GM21381 (cell line): ENCODE measurements around the gene VSX1.

Experiments used
- ATAC-seq: cut with Tn5 transposase; IDR thresholded peaks from one replicate; pipeline ENCODE4 v1.9.1; 2021; ENCODE audit warnings: mild to moderate bottlenecking, moderate library complexity; ENCODE audit not compliant: unreplicated experiment

Gene VSX1

GRCh38 chr20:25042531-25043498 is 39.1 kb downstream of the VSX1 start:
- ATAC-seq, result peak; percentile 95

DNA sequence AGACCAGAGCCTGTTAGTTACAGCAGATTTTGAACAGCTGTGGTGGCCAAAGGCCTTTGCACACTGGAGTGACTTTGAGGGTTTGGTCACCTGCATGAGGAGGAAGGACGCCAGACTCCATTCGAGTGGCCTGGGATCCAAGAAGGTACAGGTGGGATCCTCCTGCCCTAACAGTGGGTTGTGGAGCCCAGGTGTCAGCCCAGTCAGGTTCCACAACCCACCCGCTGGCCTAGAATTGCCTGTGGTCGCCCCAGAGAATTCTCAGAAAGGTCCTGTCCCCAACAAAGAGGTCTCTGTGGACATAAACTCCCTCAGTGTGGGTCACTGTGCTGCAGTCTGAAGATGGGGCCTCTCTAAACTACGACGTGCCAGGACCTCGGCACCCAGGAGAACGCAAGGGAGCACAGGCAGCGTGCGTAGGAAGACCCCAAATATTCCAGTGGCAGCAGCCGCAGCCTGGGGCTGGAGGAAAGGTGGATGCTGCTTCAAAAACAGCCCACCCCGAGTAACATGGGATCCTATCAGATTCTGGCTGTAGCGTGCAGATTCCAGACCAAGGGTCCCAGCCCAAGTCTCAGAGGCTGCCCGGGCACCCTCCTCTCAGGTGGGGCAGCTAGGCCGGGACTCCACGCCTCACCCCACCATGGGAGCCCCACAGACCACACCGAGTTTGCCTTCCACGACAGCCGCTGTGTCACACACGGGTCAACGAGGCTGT is 40.0 kb downstream of the VSX1 start:
- ATAC-seq, result no peak

GRCh38 chr20:25040438-25040831 is 41.5 kb downstream of the VSX1 start:
- no peak for ATAC-seq

GRCh38 chr20:25039697-25040437 is 42.1 kb downstream of the VSX1 start:
- ATAC-seq, result no peak

- ATAC-seq, result no peak
Measured at GRCh38 chr20:25038591-25039015, 43.3 kb downstream of the VSX1 start.

DNA sequence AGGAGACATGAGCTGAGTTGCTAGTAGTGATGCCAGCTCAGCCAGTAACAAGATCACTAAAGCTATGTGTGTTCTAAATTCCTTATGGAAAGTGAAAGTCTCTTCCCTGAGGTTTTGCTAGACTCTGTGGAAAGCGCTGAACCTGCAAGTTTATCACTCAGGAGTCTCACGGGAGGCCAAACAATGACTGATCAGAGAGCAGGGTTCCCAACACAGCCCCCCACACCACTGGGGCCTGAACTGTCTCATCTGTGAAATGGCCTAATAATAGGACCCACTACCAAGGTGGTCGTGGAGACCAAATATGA is 43.9 kb downstream of the VSX1 start:
- ATAC-seq, result no peak

DNA sequence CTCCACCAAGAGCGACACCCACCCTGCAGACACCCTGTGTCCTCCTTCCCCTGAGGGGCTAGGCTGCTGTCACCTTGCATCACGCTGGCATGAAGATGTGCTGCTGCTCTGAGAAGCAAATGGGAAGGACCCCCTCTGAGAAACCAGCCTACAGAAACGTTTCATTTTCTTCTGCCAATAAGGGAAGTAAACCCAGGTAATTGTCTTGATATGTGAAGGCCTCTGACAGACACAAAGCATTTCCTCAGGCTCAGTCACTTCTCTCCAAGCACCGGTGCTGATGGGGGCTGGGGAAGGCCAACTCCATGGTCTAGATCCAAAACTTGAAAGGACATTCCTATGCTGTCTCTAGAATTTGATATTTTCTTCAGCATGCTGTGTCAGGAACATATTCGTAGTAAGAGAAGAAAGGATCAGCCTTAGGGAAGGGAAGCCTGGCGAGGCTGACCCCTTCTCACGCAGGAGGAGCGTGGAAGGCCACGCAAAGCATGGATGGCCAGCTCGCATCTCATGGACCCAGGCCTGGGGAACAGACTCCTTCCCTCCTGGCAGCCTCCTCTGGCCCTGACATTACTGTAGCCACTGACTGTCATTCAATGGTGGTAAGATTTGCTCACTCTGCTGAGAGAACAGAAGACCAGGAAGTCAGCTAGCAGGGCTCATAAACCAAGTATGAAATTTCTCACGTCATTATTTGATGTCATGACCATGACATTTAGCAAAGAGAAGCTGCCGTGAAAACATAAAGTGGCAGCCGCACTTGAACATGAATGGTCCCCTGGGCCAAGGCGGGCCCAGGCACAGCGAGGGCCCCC is 44.4 kb downstream of the VSX1 start:
- ATAC-seq, result no peak

- no peak for ATAC-seq
Measured at GRCh38 chr20:25036331-25036936, 45.5 kb downstream of the VSX1 start.

DNA sequence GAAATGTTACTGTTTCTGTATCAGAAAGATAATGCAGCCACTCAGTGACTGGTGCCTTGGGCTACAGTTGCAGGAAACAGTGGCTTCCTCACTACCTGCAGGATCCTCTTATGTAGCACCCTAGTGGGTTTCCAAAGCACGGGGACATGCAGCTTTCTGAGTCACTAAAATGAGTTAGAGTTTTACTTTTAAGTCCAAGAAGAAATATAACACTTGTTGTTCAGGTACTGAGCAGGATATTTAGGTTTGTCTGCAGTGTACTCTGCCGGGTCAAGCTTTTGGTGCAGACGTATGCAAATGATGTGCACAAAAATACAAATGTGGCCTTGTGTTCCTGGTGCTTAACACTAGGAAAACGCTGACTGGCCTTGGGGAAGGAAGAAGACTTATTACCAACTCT is 46.0 kb downstream of the VSX1 start:
- ATAC-seq, result peak; percentile 41

GRCh38 chr20:25033924-25034300 is 48.0 kb downstream of the VSX1 start:
- ATAC-seq, result no peak

GRCh38 chr20:25033265-25033923 is 48.5 kb downstream of the VSX1 start:
- ATAC-seq, result no peak

- no peak for ATAC-seq
Measured at GRCh38 chr20:25032478-25033264, 49.3 kb downstream of the VSX1 start.

- ATAC-seq, result no peak
Measured at GRCh38 chr20:25032065-25032477, 49.9 kb downstream of the VSX1 start.

- no peak for ATAC-seq
Measured at GRCh38 chr20:25031241-25031640, 50.7 kb downstream of the VSX1 start.

GRCh38 chr20:25030649-25031207 is 51.2 kb downstream of the VSX1 start:
- no peak for ATAC-seq

DNA sequence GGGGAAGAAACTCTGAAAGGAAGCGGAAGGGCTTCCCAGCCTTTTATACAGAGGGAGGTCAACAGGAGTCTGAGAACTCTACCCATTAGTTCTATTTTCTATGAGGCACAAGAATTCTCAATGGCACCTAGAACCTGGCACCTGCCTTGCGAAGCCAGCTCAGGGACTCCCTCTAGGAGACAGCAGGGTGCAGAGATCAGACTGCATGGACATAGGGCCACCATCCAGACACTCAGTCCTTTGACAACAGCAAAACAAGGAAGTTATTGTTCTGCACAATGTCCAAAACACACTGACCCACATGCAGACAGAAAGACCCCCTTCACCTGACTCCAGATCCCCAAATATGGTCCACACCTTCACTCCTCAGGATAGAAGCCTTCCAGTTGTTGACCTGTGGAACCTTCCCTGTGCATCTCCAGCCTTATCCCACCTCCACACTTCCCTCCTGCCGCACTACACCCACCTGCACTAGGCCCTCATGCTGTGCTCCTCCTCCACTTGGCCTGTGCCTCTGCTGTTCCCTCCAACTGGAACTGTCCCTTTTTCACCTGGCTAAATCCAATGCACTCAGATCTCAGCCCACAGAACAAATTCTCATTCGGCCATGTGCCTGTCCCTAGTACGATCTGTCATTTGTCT is 51.8 kb downstream of the VSX1 start:
- no peak for ATAC-seq

DNA sequence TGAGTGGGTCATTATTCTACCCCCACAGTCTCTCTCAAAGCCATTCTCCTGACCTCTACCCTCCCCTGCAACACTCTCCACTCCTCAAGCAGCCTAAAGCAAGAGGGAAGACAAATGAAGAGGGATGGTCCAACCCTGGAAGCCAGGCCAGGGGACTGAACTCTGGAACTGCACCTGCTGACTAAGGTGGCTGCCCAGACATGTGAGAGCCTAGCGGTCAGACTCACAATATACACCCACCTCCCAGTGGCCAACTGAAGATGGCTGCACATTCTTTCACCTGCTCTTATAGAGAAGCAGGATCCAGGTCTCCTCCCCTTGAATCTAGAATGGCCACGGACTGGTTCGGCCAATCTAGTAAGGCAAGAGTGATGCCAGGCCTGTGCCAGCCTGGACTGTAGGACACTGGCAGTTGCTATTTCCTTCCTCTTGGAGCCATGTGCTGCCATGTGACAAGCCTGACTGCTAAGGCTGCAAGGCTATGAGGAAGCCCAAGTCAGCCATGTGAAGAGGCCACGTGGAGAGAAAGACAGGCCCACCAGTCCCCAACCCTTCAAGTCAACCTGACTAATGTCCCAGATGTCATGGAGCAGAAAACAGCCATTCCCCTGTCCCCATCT is 55.8 kb downstream of the VSX1 start:
- no peak for ATAC-seq
